Endothelial cell of umbilical vein (primary cell): ENCODE results near the gene ATP13A2.

Experiments used
- EZH2 ChIP-seq: IDR thresholded peaks from 2 replicates; pipeline ENCODE4 v1.6.1; 2012; ENCODE audit warnings: borderline replicate concordance, low read depth, mild to moderate bottlenecking, moderate library complexity, low read length, inconsistent platforms; ENCODE audit not compliant: severe bottlenecking
- FOS ChIP-seq: IDR thresholded peaks from 2 replicates; pipeline ENCODE4 v1.6.1; 2011; ENCODE audit warnings: mild to moderate bottlenecking, low read length, moderate library complexity, borderline replicate concordance; ENCODE audit not compliant: insufficient read depth
- MYC ChIP-seq: IDR thresholded peaks from one replicate; pipeline ENCODE4 v1.6.1; 2011; ENCODE audit warnings: mild to moderate bottlenecking, low read depth, low read length
- POLR2A ChIP-seq: IDR thresholded peaks from 2 replicates; pipeline ENCODE4 v1.6.1; 2012; ENCODE audit warnings: low read depth, mild to moderate bottlenecking, control low read depth, low read length
- TF ChIP-seq, protein P1 (sequence below): IDR thresholded peaks from 2 replicates; pipeline ENCODE4 v1.6.1; 2011; ENCODE audit not compliant: insufficient read depth, insufficient read length
- TF ChIP-seq, protein P2 (sequence below), 2 donors: IDR thresholded peaks; 1 replicate in 1 of 2; 2 replicates in 1 of 2; pipeline ENCODE4 v1.5.1; 2011; ENCODE audit warnings: low read length in 2 of 2, mild to moderate bottlenecking in 2 of 2, moderate library complexity in 2 of 2, control low read depth in 1 of 2, inconsistent platforms in 1 of 2, low read depth in 1 of 2; ENCODE audit not compliant: insufficient read depth in 1 of 2; ENCODE audit errors: extremely low read depth in 1 of 2

DNA sequence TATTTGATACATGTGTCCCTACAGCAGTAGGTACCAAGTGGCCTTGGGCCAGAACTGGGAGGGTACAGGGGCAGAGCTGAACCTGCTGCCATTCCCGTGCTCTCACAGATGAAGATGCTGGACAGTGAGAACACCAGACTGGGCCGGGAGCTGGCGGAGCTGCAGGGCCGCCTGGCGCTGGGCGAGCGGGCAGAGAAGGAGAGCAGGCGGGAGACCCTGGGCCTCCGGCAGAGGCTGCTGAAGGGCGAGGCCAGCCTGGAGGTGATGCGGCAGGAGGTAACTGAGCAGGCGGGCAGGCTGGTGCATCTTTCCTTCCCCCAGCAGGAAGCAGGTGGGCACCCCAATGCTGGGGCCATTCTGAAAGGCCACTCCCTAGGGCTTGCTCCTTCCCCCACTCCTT, 53.3 kb downstream of the ATP13A2 start:
- no peak for TF ChIP-seq EZH2
- TF ChIP-seq, protein P1, sequence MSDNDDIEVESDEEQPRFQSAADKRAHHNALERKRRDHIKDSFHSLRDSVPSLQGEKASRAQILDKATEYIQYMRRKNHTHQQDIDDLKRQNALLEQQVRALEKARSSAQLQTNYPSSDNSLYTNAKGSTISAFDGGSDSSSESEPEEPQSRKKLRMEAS, result no peak
- no peak for TF ChIP-seq FOS
- TF ChIP-seq, protein P2, sequence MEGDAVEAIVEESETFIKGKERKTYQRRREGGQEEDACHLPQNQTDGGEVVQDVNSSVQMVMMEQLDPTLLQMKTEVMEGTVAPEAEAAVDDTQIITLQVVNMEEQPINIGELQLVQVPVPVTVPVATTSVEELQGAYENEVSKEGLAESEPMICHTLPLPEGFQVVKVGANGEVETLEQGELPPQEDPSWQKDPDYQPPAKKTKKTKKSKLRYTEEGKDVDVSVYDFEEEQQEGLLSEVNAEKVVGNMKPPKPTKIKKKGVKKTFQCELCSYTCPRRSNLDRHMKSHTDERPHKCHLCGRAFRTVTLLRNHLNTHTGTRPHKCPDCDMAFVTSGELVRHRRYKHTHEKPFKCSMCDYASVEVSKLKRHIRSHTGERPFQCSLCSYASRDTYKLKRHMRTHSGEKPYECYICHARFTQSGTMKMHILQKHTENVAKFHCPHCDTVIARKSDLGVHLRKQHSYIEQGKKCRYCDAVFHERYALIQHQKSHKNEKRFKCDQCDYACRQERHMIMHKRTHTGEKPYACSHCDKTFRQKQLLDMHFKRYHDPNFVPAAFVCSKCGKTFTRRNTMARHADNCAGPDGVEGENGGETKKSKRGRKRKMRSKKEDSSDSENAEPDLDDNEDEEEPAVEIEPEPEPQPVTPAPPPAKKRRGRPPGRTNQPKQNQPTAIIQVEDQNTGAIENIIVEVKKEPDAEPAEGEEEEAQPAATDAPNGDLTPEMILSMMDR (IDR thresholded peaks at IDR 0.05; ENCODE audit: extremely low read depth in 1 of 2, insufficient read depth in 1 of 2, low read depth in 1 of 2, low read length in 2 of 2), result no peak
- TF ChIP-seq POLR2A, result no peak
- no peak for TF ChIP-seq MYC
